MM.1S (cell line): ENCODE measurements around the gene NR2E3.

Source experiments
- DNase-seq: peaks from one replicate; pipeline ENCODE4 v3.0.0-alpha.2; 2015
- H2AFZ ChIP-seq: fragments of 300-600 bp; sonication (generic); 2 replicates; pipeline ENCODE4 v1.6.0; 2016; ENCODE audit warnings: antibody characterized with exemption, low read length
- H3F3A ChIP-seq: fragments of 300-600 bp; sonication (generic); 2 replicates; pipeline ENCODE4 v1.6.1; 2016; ENCODE audit warnings: mild to moderate bottlenecking, antibody characterized with exemption, low read length, moderate library complexity, mixed read lengths; ENCODE audit not compliant: insufficient read depth
- H3K27ac ChIP-seq: fragments of 300-600 bp; sonication (generic); 2 replicates; pipeline ENCODE4 v1.5.1; 2016; ENCODE audit warnings: mild to moderate bottlenecking, low read length
- H3K27me3 ChIP-seq: fragments of 300-600 bp; sonication (generic); replicated peaks from 2 replicates; pipeline ENCODE4 v1.6.0; 2016; ENCODE audit warnings: low read length; ENCODE audit not compliant: insufficient read depth
- H3K36me3 ChIP-seq: fragments of 300-600 bp; sonication (generic); replicated peaks from 2 replicates; pipeline ENCODE4 v1.6.1; 2016; ENCODE audit warnings: mild to moderate bottlenecking, low read length, mixed read lengths; ENCODE audit not compliant: insufficient read depth
- H3K4me1 ChIP-seq: fragments of 300-600 bp; sonication (generic); 2 replicates; pipeline ENCODE4 v1.6.1; 2016; ENCODE audit warnings: low read length, mixed read lengths
- H3K4me2 ChIP-seq: fragments of 300-600 bp; sonication (generic); 2 replicates; pipeline ENCODE4 v1.6.0; 2016; ENCODE audit warnings: low read depth, low read length
- H3K4me3 ChIP-seq: fragments of 300-600 bp; sonication (generic); 2 replicates; pipeline ENCODE4 v1.5.1; 2016; ENCODE audit warnings: low read length, mixed read lengths
- H3K79me2 ChIP-seq: fragments of 300-600 bp; sonication (generic); 2 replicates; pipeline ENCODE4 v1.6.1; 2016; ENCODE audit warnings: mixed run types, low read length, mixed read lengths
- H3K9ac ChIP-seq: fragments of 300-600 bp; sonication (generic); 2 replicates; pipeline ENCODE4 v1.6.1; 2016; ENCODE audit warnings: low read length, mixed read lengths
- H3K9me2 ChIP-seq: fragments of 300-600 bp; sonication (generic); replicated peaks from 2 replicates; pipeline ENCODE4 v1.6.1; 2016; ENCODE audit warnings: mild to moderate bottlenecking, low read length, mixed read lengths; ENCODE audit not compliant: insufficient read depth
- H3K9me3 ChIP-seq: fragments of 300-600 bp; sonication (generic); replicated peaks from 2 replicates; pipeline ENCODE4 v1.6.1; 2016; ENCODE audit warnings: mild to moderate bottlenecking, low read length, mixed read lengths; ENCODE audit not compliant: insufficient read depth
- H4K20me1 ChIP-seq: fragments of 300-600 bp; sonication (generic); 2 replicates; pipeline ENCODE4 v1.6.1; 2016; ENCODE audit warnings: mild to moderate bottlenecking, low read length, moderate library complexity, mixed read lengths; ENCODE audit not compliant: insufficient read depth
- CTCF ChIP-seq: fragments of 300-600 bp; sonication (generic); IDR thresholded peaks from 2 replicates; pipeline ENCODE4 v1.5.1; 2016; ENCODE audit warnings: antibody characterized with exemption, low read length, mixed read lengths
- EZH2 ChIP-seq: fragments of 300-600 bp; sonication (generic); optimal IDR thresholded peaks from 2 replicates; pipeline ENCODE3; 2017; ENCODE audit warnings: low read depth, mild to moderate bottlenecking, antibody characterized with exemption, low read length, mixed read lengths
- EZH2phosphoT487 ChIP-seq: fragments of 300-600 bp; sonication (generic); IDR thresholded peaks from 2 replicates; pipeline ENCODE4 v1.6.1; 2018; ENCODE audit warnings: antibody characterized with exemption, low read length

Gene NR2E3

GRCh38 chr15:71790081-71790480, 20.3 kb upstream of the NR2E3 start:
- H3K27ac ChIP-seq, result no peak overlapping the region
- no peak for DNase-seq
- no peaks in the 10 kb centered on the region for H3K9me3 ChIP-seq
- no peak overlapping the region for H2AFZ ChIP-seq
- no peaks in the 10 kb centered on the region for H3K27me3 ChIP-seq
- no peak overlapping the region for H3K4me3 ChIP-seq
- no peak for TF ChIP-seq EZH2phosphoT487
- no peak for TF ChIP-seq EZH2
- TF ChIP-seq CTCF, result no peak
- no peaks in the 10 kb centered on the region for H3K36me3 ChIP-seq
- no peak overlapping the region for H3K9ac ChIP-seq
- no peak overlapping the region for H3K4me2 ChIP-seq
- H3K9me2 ChIP-seq, result no peaks in the 10 kb centered on the region
- no peaks in the 10 kb centered on the region for H3K79me2 ChIP-seq
- no peaks in the 10 kb centered on the region for H3K4me1 ChIP-seq
- no peaks in the 10 kb centered on the region for H3F3A ChIP-seq
- no peaks in the 10 kb centered on the region for H4K20me1 ChIP-seq

GRCh38 chr15:71791975-71792374, 18.4 kb upstream of the NR2E3 start:
- H3F3A ChIP-seq, result no peaks in the 10 kb centered on the region
- no peak for DNase-seq
- H3K9me2 ChIP-seq, result no peaks in the 10 kb centered on the region
- no peaks in the 10 kb centered on the region for H3K36me3 ChIP-seq
- H3K27me3 ChIP-seq, result no peaks in the 10 kb centered on the region
- H4K20me1 ChIP-seq, result no peaks in the 10 kb centered on the region
- no peaks in the 10 kb centered on the region for H3K79me2 ChIP-seq
- H3K27ac ChIP-seq, result no peak overlapping the region
- H2AFZ ChIP-seq, result no peak overlapping the region
- no peak overlapping the region for H3K9ac ChIP-seq
- no peak overlapping the region for H3K4me3 ChIP-seq
- H3K4me2 ChIP-seq, result no peak overlapping the region
- H3K9me3 ChIP-seq, result no peaks in the 10 kb centered on the region
- H3K4me1 ChIP-seq, result no peaks in the 10 kb centered on the region
- TF ChIP-seq CTCF, result no peak
- TF ChIP-seq EZH2, result no peak
- no peak for TF ChIP-seq EZH2phosphoT487

DNA sequence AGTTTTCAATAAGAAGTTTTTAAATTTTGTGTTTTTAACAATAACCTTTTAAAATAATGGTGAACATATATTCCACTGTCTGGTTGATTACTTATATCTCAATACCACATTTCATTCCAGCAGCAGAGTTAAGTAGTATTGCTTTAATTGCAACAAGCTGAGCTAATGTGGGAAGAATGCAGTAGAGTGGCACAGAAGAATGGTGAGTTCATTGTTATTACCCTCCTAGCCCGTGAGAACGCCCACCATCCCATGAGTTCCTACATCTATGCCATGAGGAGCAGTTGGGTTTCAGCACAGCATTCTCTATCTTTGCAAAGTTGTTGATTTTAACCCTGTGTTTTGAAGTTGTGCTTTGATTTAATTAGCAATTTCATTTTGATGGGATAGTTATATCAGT, 17.8 kb upstream of the NR2E3 start:
- Histone ChIP-seq H3K4me2 (no peak overlapping the region), H3K4me1 (no peaks in the 10 kb centered on the region)

More for the DNA sequence above, 17.8 kb upstream of the NR2E3 start:
- Histone ChIP-seq H3K27me3 (no peaks in the 10 kb centered on the region), H3K4me3 (no peak overlapping the region), H2AFZ (no peak overlapping the region), H3K79me2 (no peaks in the 10 kb centered on the region), H3K9ac (no peak overlapping the region), H3F3A (no peaks in the 10 kb centered on the region), H3K27ac (no peak overlapping the region), H3K9me2 (no peaks in the 10 kb centered on the region), H3K36me3 (no peaks in the 10 kb centered on the region), H3K9me3 (no peaks in the 10 kb centered on the region), H4K20me1 (no peaks in the 10 kb centered on the region)
- no peak for DNase-seq
- no peak for TF ChIP-seq EZH2
- no peak for TF ChIP-seq EZH2phosphoT487
- no peak for TF ChIP-seq CTCF
